ENCODE results near the gene SOBP. TPM values are rescaled to one million over a fixed set of nuclear protein-coding genes. Genes with fewer than 3 reads are reported as not detected.

Gene SOBP
- polyA plus RNA-seq, 4 donors = 1.1 to 1.6 (median 1.1) TPM; not detected in 1

GRCh38 chr6:107652526-107653182 lies 162.7 kb downstream of the SOBP start:
- Histone ChIP-seq H3K36me3 (ENCODE audit: control insufficient read depth in 3 of 3, insufficient read depth in 2 of 3, low read depth in 1 of 3, low read length in 3 of 3) (no peaks in the 10 kb centered on the region), H3K27ac (ENCODE audit: low read depth in 1 of 3, low read length in 2 of 3) (no peak overlapping the region), H3K9me3 (ENCODE audit: control insufficient read depth in 2 of 2, insufficient read depth in 1 of 2, low read depth in 1 of 2, low read length in 1 of 2) (peaks cover 0 to 6% of the 10 kb centered on the region in 2 donors), H3K4me3 (ENCODE audit: low read depth in 1 of 3, low read length in 3 of 3) (no peak overlapping the region), H3K27me3 (ENCODE audit: control insufficient read depth in 3 of 3, insufficient read depth in 3 of 3, low read length in 3 of 3) (no peaks in the 10 kb centered on the region), H3K4me1 (ENCODE audit: control insufficient read depth in 3 of 3, insufficient read depth in 2 of 3, low read depth in 1 of 3, low read length in 2 of 3) (peaks cover 0 to 6% (median 0%) of the 10 kb centered on the region in 3 donors)
- FAIRE-seq (no peak), DNase-seq (no peak)
- WGBS, 3 donors = 37 to 68% (median 60%) methylated on average over 2 of the region's 2 CpGs

- no peak for FAIRE-seq
- 86 to 91% (median 87%) methylated on average over 10 of the region's 10 CpGs for WGBS, 3 donors
- H3K27ac ChIP-seq (ENCODE audit: low read depth in 1 of 3, low read length in 2 of 3) = no peak overlapping the region
- no peaks in the 10 kb centered on the region for H3K27me3 ChIP-seq (ENCODE audit: control insufficient read depth in 3 of 3, insufficient read depth in 3 of 3, low read length in 3 of 3)
- H3K36me3 ChIP-seq (ENCODE audit: control insufficient read depth in 3 of 3, insufficient read depth in 2 of 3, low read depth in 1 of 3, low read length in 3 of 3) = no peaks in the 10 kb centered on the region
- DNase-seq = no peak
- H3K4me1 ChIP-seq (ENCODE audit: control insufficient read depth in 3 of 3, insufficient read depth in 2 of 3, low read depth in 1 of 3, low read length in 2 of 3) = peaks cover 0 to 6% (median 0%) of the 10 kb centered on the region in 3 donors
- H3K9me3 ChIP-seq (ENCODE audit: control insufficient read depth in 2 of 2, insufficient read depth in 1 of 2, low read depth in 1 of 2, low read length in 1 of 2) = peaks cover 0 to 6% of the 10 kb centered on the region in 2 donors
- no peak overlapping the region for H3K4me3 ChIP-seq (ENCODE audit: low read depth in 1 of 3, low read length in 3 of 3)
These were observed 163.3 kb downstream of the SOBP start for GRCh38 chr6:107653183-107653580.

GRCh38 chr6:107653861-107654394 lies 164.0 kb downstream of the SOBP start:
- no peaks in the 10 kb centered on the region for H3K36me3 ChIP-seq (ENCODE audit: control insufficient read depth in 3 of 3, insufficient read depth in 2 of 3, low read depth in 1 of 3, low read length in 3 of 3)
- no peak for DNase-seq
- H3K4me1 ChIP-seq (ENCODE audit: control insufficient read depth in 3 of 3, insufficient read depth in 2 of 3, low read depth in 1 of 3, low read length in 2 of 3) = peaks cover 0 to 6% (median 0%) of the 10 kb centered on the region in 3 donors
- H3K4me3 ChIP-seq (ENCODE audit: low read depth in 1 of 3, low read length in 3 of 3) = no peak overlapping the region
- H3K9me3 ChIP-seq (ENCODE audit: control insufficient read depth in 2 of 2, insufficient read depth in 1 of 2, low read depth in 1 of 2, low read length in 1 of 2) = peaks cover 0 to 6% of the 10 kb centered on the region in 2 donors
- no peak for FAIRE-seq
- H3K27ac ChIP-seq (ENCODE audit: low read depth in 1 of 3, low read length in 2 of 3) = no peak overlapping the region
- WGBS, 3 donors = 84 to 95% (median 89%) methylated on average over 3 of the region's 3 CpGs
- H3K27me3 ChIP-seq (ENCODE audit: control insufficient read depth in 3 of 3, insufficient read depth in 3 of 3, low read length in 3 of 3) = no peaks in the 10 kb centered on the region

GRCh38 chr6:107654764-107655163 lies 164.8 kb downstream of the SOBP start:
- 78 to 84% (median 82%) methylated on average over 4 of the region's 4 CpGs for WGBS, 3 donors
- H3K27ac ChIP-seq (ENCODE audit: low read depth in 1 of 3, low read length in 2 of 3) = no peak overlapping the region
- no peak for FAIRE-seq

GRCh38 chr6:107655245-107655644 lies 165.3 kb downstream of the SOBP start:
- H3K36me3 ChIP-seq (ENCODE audit: control insufficient read depth in 3 of 3, insufficient read depth in 2 of 3, low read depth in 1 of 3, low read length in 3 of 3) = no peaks in the 10 kb centered on the region
- H3K9me3 ChIP-seq (ENCODE audit: control insufficient read depth in 2 of 2, insufficient read depth in 1 of 2, low read depth in 1 of 2, low read length in 1 of 2) = peaks cover 0 to 6% of the 10 kb centered on the region in 2 donors
- FAIRE-seq = no peak
- H3K27me3 ChIP-seq (ENCODE audit: control insufficient read depth in 3 of 3, insufficient read depth in 3 of 3, low read length in 3 of 3) = no peaks in the 10 kb centered on the region
- WGBS, 3 donors = 64 to 74% (median 67%) methylated on average over 4 of the region's 4 CpGs
- DNase-seq = no peak
- H3K4me3 ChIP-seq (ENCODE audit: low read depth in 1 of 3, low read length in 3 of 3) = no peak overlapping the region
- no peak overlapping the region for H3K27ac ChIP-seq (ENCODE audit: low read depth in 1 of 3, low read length in 2 of 3)
- peaks cover 0 to 6% (median 0%) of the 10 kb centered on the region in 3 donors for H3K4me1 ChIP-seq (ENCODE audit: control insufficient read depth in 3 of 3, insufficient read depth in 2 of 3, low read depth in 1 of 3, low read length in 2 of 3)

More at GRCh38 chr6:107654764-107655163, 164.8 kb downstream of the SOBP start:
- no peaks in the 10 kb centered on the region for H3K27me3 ChIP-seq (ENCODE audit: control insufficient read depth in 3 of 3, insufficient read depth in 3 of 3, low read length in 3 of 3)
- peaks cover 0 to 6% (median 0%) of the 10 kb centered on the region in 3 donors for H3K4me1 ChIP-seq (ENCODE audit: control insufficient read depth in 3 of 3, insufficient read depth in 2 of 3, low read depth in 1 of 3, low read length in 2 of 3)
- no peaks in the 10 kb centered on the region for H3K36me3 ChIP-seq (ENCODE audit: control insufficient read depth in 3 of 3, insufficient read depth in 2 of 3, low read depth in 1 of 3, low read length in 3 of 3)
- no peak for DNase-seq
- no peak overlapping the region for H3K4me3 ChIP-seq (ENCODE audit: low read depth in 1 of 3, low read length in 3 of 3)
- H3K9me3 ChIP-seq (ENCODE audit: control insufficient read depth in 2 of 2, insufficient read depth in 1 of 2, low read depth in 1 of 2, low read length in 1 of 2) = peaks cover 0 to 6% of the 10 kb centered on the region in 2 donors

GRCh38 chr6:107655864-107656263 lies 165.9 kb downstream of the SOBP start:
- no peak for FAIRE-seq
- no peak overlapping the region for H3K27ac ChIP-seq (ENCODE audit: low read depth in 1 of 3, low read length in 2 of 3)
- H3K4me3 ChIP-seq (ENCODE audit: low read depth in 1 of 3, low read length in 3 of 3) = no peak overlapping the region
- DNase-seq = no peak
- H3K9me3 ChIP-seq (ENCODE audit: control insufficient read depth in 2 of 2, insufficient read depth in 1 of 2, low read depth in 1 of 2, low read length in 1 of 2) = peaks cover 0 to 6% of the 10 kb centered on the region in 2 donors
- no peaks in the 10 kb centered on the region for H3K36me3 ChIP-seq (ENCODE audit: control insufficient read depth in 3 of 3, insufficient read depth in 2 of 3, low read depth in 1 of 3, low read length in 3 of 3)
- 83 to 94% (median 91%) methylated on average over 2 of the region's 2 CpGs for WGBS, 3 donors
- H3K27me3 ChIP-seq (ENCODE audit: control insufficient read depth in 3 of 3, insufficient read depth in 3 of 3, low read length in 3 of 3) = no peaks in the 10 kb centered on the region
- peaks cover 0 to 6% (median 0%) of the 10 kb centered on the region in 3 donors for H3K4me1 ChIP-seq (ENCODE audit: control insufficient read depth in 3 of 3, insufficient read depth in 2 of 3, low read depth in 1 of 3, low read length in 2 of 3)

- no peak overlapping the region for H3K27ac ChIP-seq (ENCODE audit: low read depth in 1 of 3, low read length in 2 of 3)
- no peak for FAIRE-seq
- WGBS, 3 donors = 4 to 44% (median 9%) methylated on average over 1 of the region's 1 CpG
These were observed 166.5 kb downstream of the SOBP start for GRCh38 chr6:107656401-107656800.

GRCh38 chr6:107656883-107657282 lies 167.0 kb downstream of the SOBP start:
- no peaks in the 10 kb centered on the region for H3K27me3 ChIP-seq (ENCODE audit: control insufficient read depth in 3 of 3, insufficient read depth in 3 of 3, low read length in 3 of 3)
- WGBS, 3 donors = 70 to 76% (median 72%) methylated on average over 8 of the region's 8 CpGs
- H3K4me3 ChIP-seq (ENCODE audit: low read depth in 1 of 3, low read length in 3 of 3) = no peak overlapping the region
- H3K36me3 ChIP-seq (ENCODE audit: control insufficient read depth in 3 of 3, insufficient read depth in 2 of 3, low read depth in 1 of 3, low read length in 3 of 3) = no peaks in the 10 kb centered on the region
- H3K9me3 ChIP-seq (ENCODE audit: control insufficient read depth in 2 of 2, insufficient read depth in 1 of 2, low read depth in 1 of 2, low read length in 1 of 2) = no peaks in the 10 kb centered on the region
- H3K4me1 ChIP-seq (ENCODE audit: control insufficient read depth in 3 of 3, insufficient read depth in 2 of 3, low read depth in 1 of 3, low read length in 2 of 3) = peaks cover 0 to 6% (median under 1%) of the 10 kb centered on the region in 3 donors
- FAIRE-seq = no peak
- DNase-seq = no peak
- H3K27ac ChIP-seq (ENCODE audit: low read depth in 1 of 3, low read length in 2 of 3) = no peak overlapping the region

More at GRCh38 chr6:107656401-107656800, 166.5 kb downstream of the SOBP start:
- DNase-seq = no peak
- Histone ChIP-seq H3K27me3 (ENCODE audit: control insufficient read depth in 3 of 3, insufficient read depth in 3 of 3, low read length in 3 of 3) (no peaks in the 10 kb centered on the region), H3K9me3 (ENCODE audit: control insufficient read depth in 2 of 2, insufficient read depth in 1 of 2, low read depth in 1 of 2, low read length in 1 of 2) (peaks cover 0 to 5% of the 10 kb centered on the region in 2 donors), H3K36me3 (ENCODE audit: control insufficient read depth in 3 of 3, insufficient read depth in 2 of 3, low read depth in 1 of 3, low read length in 3 of 3) (no peaks in the 10 kb centered on the region), H3K4me3 (ENCODE audit: low read depth in 1 of 3, low read length in 3 of 3) (no peak overlapping the region), H3K4me1 (ENCODE audit: control insufficient read depth in 3 of 3, insufficient read depth in 2 of 3, low read depth in 1 of 3, low read length in 2 of 3) (peaks cover 0 to 6% (median 0%) of the 10 kb centered on the region in 3 donors)
